Loucy (cell line): ENCODE measurements around the gene BRD4.

ENCODE experiments used
- H2AFZ ChIP-seq: fragments of 200-600 bp; sonication (generic); 2 replicates; pipeline ENCODE4 v1.6.0; 2016; ENCODE audit warnings: antibody characterized with exemption, mild to moderate bottlenecking, low read length, moderate library complexity
- H3F3A ChIP-seq: fragments of 200-600 bp; 2 replicates; pipeline ENCODE4 v1.6.0; 2016; ENCODE audit warnings: antibody characterized with exemption, low read depth, mild to moderate bottlenecking
- H3K27me3 ChIP-seq: fragments of 200-600 bp; sonication (generic); 2 replicates; pipeline ENCODE4 v1.6.1; 2014; ENCODE audit warnings: low read length, mild to moderate bottlenecking; ENCODE audit not compliant: insufficient read depth, poor library complexity, severe bottlenecking
- H3K36me3 ChIP-seq: fragments of 200-600 bp; sonication (generic); 2 replicates; pipeline ENCODE4 v1.6.1; 2016; ENCODE audit warnings: low read length; ENCODE audit not compliant: insufficient read depth
- H3K4me1 ChIP-seq: fragments of 200-600 bp; sonication (generic); 2 replicates; pipeline ENCODE4 v1.5.1; 2014; ENCODE audit warnings: low read length, mild to moderate bottlenecking; ENCODE audit not compliant: insufficient read depth, poor library complexity, severe bottlenecking
- H3K4me2 ChIP-seq: fragments of 200-600 bp; sonication (generic); 2 replicates; pipeline ENCODE4 v1.6.0; 2014; ENCODE audit warnings: antibody characterized with exemption, low read length, low read depth, mild to moderate bottlenecking; ENCODE audit not compliant: poor library complexity, severe bottlenecking
- H3K4me3 ChIP-seq: fragments of 200-600 bp; sonication (generic); 2 replicates; pipeline ENCODE4 v1.5.1; 2014; ENCODE audit warnings: low read length, mild to moderate bottlenecking, mixed read lengths; ENCODE audit not compliant: poor library complexity, severe bottlenecking
- H3K79me2 ChIP-seq: fragments of 200-600 bp; sonication (generic); 2 replicates; pipeline ENCODE4 v1.6.1; 2014; ENCODE audit warnings: low read length; ENCODE audit not compliant: insufficient read depth
- H3K9ac ChIP-seq: fragments of 200-600 bp; sonication (generic); 2 replicates; pipeline ENCODE4 v1.6.0; 2014; ENCODE audit warnings: mild to moderate bottlenecking, low read depth, low read length, moderate library complexity; ENCODE audit not compliant: poor library complexity, severe bottlenecking
- H3K9me2 ChIP-seq: fragments of 200-600 bp; sonication (generic); replicated peaks from 2 replicates; pipeline ENCODE4 v1.6.1; 2016; ENCODE audit warnings: low read depth, low read length, mixed read lengths
- H3K9me3 ChIP-seq: fragments of 200-600 bp; sonication (generic); 2 replicates; pipeline ENCODE4 v1.6.1; 2014; ENCODE audit warnings: mild to moderate bottlenecking, antibody characterized with exemption, low read length, low read depth; ENCODE audit not compliant: insufficient read depth
- H4K20me1 ChIP-seq: fragments of 200-600 bp; sonication (generic); 2 replicates; pipeline ENCODE4 v1.6.0; 2014; ENCODE audit warnings: antibody characterized with exemption, low read length, mild to moderate bottlenecking; ENCODE audit not compliant: insufficient read depth, poor library complexity, severe bottlenecking
- EZH2phosphoT487 ChIP-seq: fragments of 200-600 bp; IDR thresholded peaks from 2 replicates; pipeline ENCODE4 v1.6.1; 2018; ENCODE audit warnings: antibody characterized with exemption, mild to moderate bottlenecking, moderate library complexity, borderline replicate concordance
- TF ChIP-seq, protein P1 (sequence below): fragments of 200-600 bp; sonication (generic); conservative IDR thresholded peaks from 2 replicates; pipeline ENCODE4 v1.5.1; 2014; ENCODE audit warnings: mild to moderate bottlenecking, antibody characterized with exemption, low read length

The BRD4 gene

GRCh38 chr19:15318241-15318691 is 14.1 kb downstream of the BRD4 start:
- Histone ChIP-seq H3K36me3 (0 out of 2 replicates have a peak, but pooled peaks cover 4% of the 10 kb centered on the region), H3K4me3 (no peak overlapping the region), H3F3A (no peaks in the 10 kb centered on the region), H2AFZ (no peak overlapping the region), H3K4me2 (no peak overlapping the region), H3K9me3 (no peaks in the 10 kb centered on the region), H3K9ac (no peak overlapping the region), H3K79me2 (peaks cover 99% of the 10 kb centered on the region), H3K27me3 (no peaks in the 10 kb centered on the region), H4K20me1 (peaks cover 92% of the 10 kb centered on the region), H3K4me1 (peaks cover 8% of the 10 kb centered on the region), H3K9me2 (no peaks in the 10 kb centered on the region)
- no peak for TF ChIP-seq EZH2phosphoT487
- TF ChIP-seq, protein P1, sequence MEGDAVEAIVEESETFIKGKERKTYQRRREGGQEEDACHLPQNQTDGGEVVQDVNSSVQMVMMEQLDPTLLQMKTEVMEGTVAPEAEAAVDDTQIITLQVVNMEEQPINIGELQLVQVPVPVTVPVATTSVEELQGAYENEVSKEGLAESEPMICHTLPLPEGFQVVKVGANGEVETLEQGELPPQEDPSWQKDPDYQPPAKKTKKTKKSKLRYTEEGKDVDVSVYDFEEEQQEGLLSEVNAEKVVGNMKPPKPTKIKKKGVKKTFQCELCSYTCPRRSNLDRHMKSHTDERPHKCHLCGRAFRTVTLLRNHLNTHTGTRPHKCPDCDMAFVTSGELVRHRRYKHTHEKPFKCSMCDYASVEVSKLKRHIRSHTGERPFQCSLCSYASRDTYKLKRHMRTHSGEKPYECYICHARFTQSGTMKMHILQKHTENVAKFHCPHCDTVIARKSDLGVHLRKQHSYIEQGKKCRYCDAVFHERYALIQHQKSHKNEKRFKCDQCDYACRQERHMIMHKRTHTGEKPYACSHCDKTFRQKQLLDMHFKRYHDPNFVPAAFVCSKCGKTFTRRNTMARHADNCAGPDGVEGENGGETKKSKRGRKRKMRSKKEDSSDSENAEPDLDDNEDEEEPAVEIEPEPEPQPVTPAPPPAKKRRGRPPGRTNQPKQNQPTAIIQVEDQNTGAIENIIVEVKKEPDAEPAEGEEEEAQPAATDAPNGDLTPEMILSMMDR = no peak

GRCh38 chr19:15317392-15318071 is 14.8 kb downstream of the BRD4 start:
- Histone ChIP-seq H3K36me3 (0 out of 2 replicates have a peak, but pooled peaks cover 4% of the 10 kb centered on the region), H3K9me3 (no peaks in the 10 kb centered on the region), H4K20me1 (peaks cover 94% of the 10 kb centered on the region), H3K4me3 (no peak overlapping the region), H3K4me2 (no peak overlapping the region), H3K9ac (no peak overlapping the region), H3K27me3 (no peaks in the 10 kb centered on the region), H2AFZ (no peak overlapping the region), H3K79me2 (peaks cover 99% of the 10 kb centered on the region), H3F3A (no peaks in the 10 kb centered on the region), H3K9me2 (no peaks in the 10 kb centered on the region), H3K4me1 (peaks cover 8% of the 10 kb centered on the region)
- TF ChIP-seq, protein P1 = no peak
- TF ChIP-seq EZH2phosphoT487 = no peak

- TF ChIP-seq, protein P1 = no peak
- TF ChIP-seq EZH2phosphoT487 = no peak
- no peaks in the 10 kb centered on the region for H3K27me3 ChIP-seq
- peaks cover 94% of the 10 kb centered on the region for H4K20me1 ChIP-seq
- no peak overlapping the region for H3K4me3 ChIP-seq
- H3K36me3 ChIP-seq = 0 out of 2 replicates have a peak, but pooled peaks cover 4% of the 10 kb centered on the region
- H3K79me2 ChIP-seq = peaks cover 100% of the 10 kb centered on the region
- H3K9me3 ChIP-seq = no peaks in the 10 kb centered on the region
- H2AFZ ChIP-seq = no peak overlapping the region
- H3K4me2 ChIP-seq = no peak overlapping the region
- H3F3A ChIP-seq = no peaks in the 10 kb centered on the region
- H3K9ac ChIP-seq = no peak overlapping the region
- peaks cover 2% of the 10 kb centered on the region for H3K4me1 ChIP-seq
- H3K9me2 ChIP-seq = no peaks in the 10 kb centered on the region
These were observed 15.8 kb downstream of the BRD4 start for GRCh38 chr19:15316498-15316897.
